CD14-positive monocyte (primary cell): ENCODE data around the gene CYB561A3. TPM values are rescaled to one million over a fixed set of nuclear protein-coding genes. Genes with fewer than 3 reads are reported as not detected.

ENCODE experiments used
- DNase-seq, 3 donors: peaks; one replicate each; pipeline ENCODE4 v3.0.0-alpha.2; 2011 to 2022
- H2AFZ ChIP-seq: 2 replicates; pipeline ENCODE4 v1.6.0; 2012; ENCODE audit warnings: mild to moderate bottlenecking, low read depth, low read length, inconsistent platforms; ENCODE audit not compliant: insufficient read depth, poor library complexity, severe bottlenecking
- H3K27ac ChIP-seq, 2 donors: 1 replicate in 1 of 2; 2 replicates in 1 of 2; pipeline ENCODE4 v1.5.1; 2012 to 2013; ENCODE audit warnings: low read length in 2 of 2, control low read depth in 1 of 2, inconsistent platforms in 1 of 2, low read depth in 1 of 2, mild to moderate bottlenecking in 1 of 2
- H3K27me3 ChIP-seq, 2 donors: one replicate each; pipeline versions ENCODE4 v1.6.0 to v1.6.1; 2011 to 2013; ENCODE audit warnings: low read length in 2 of 2; ENCODE audit not compliant: control insufficient read depth in 2 of 2, insufficient read depth in 2 of 2
- H3K36me3 ChIP-seq, 2 donors: replicated peaks in 1 of 2; 1 replicate in 1 of 2; 2 replicates in 1 of 2; pipeline versions ENCODE4 v1.5.1 to v1.6.1; 2012 to 2013; ENCODE audit warnings: low read length in 2 of 2, control low read depth in 1 of 2, inconsistent platforms in 1 of 2, mild to moderate bottlenecking in 1 of 2; ENCODE audit not compliant: insufficient read depth in 2 of 2, control insufficient read depth in 1 of 2
- H3K4me1 ChIP-seq, 2 donors: 1 replicate in 1 of 2; 2 replicates in 1 of 2; pipeline versions ENCODE4 v1.5.1 to v1.6.1; 2012 to 2013; ENCODE audit warnings: low read length in 2 of 2, control low read depth in 1 of 2, inconsistent platforms in 1 of 2, mild to moderate bottlenecking in 1 of 2, moderate library complexity in 1 of 2; ENCODE audit not compliant: insufficient read depth in 2 of 2, control insufficient read depth in 1 of 2
- H3K4me2 ChIP-seq: replicated peaks from 2 replicates; pipeline ENCODE3; 2012; ENCODE audit warnings: low read length, moderate library complexity, mild to moderate bottlenecking; ENCODE audit not compliant: poor library complexity, severe bottlenecking; ENCODE audit errors: extremely low read depth
- H3K4me3 ChIP-seq, 3 experiments: fragments of 200-600 bp in 1 of 3; sonication (generic) in 1 of 3; replicated peaks in 1 of 3; 1 replicate in 2 of 3; 2 replicates in 1 of 3; pipeline ENCODE4 v1.5.1; 2011 to 2013; ENCODE audit warnings: low read length in 3 of 3, mild to moderate bottlenecking in 3 of 3, control low read depth in 2 of 3, low read depth in 2 of 3, inconsistent platforms in 1 of 3, moderate library complexity in 1 of 3
- H3K79me2 ChIP-seq: 2 replicates; pipeline ENCODE4 v1.6.0; 2012; ENCODE audit warnings: mild to moderate bottlenecking, control low read depth, inconsistent platforms, low read length, moderate library complexity; ENCODE audit not compliant: insufficient read depth
- H3K9ac ChIP-seq: 2 replicates; pipeline ENCODE4 v1.6.0; 2017; ENCODE audit warnings: low read length, mild to moderate bottlenecking; ENCODE audit not compliant: insufficient read depth, poor library complexity, severe bottlenecking
- H3K9me3 ChIP-seq, 2 donors: replicated peaks in 1 of 2; 1 replicate in 1 of 2; 2 replicates in 1 of 2; pipeline versions ENCODE4 v1.5.1 to v1.6.1; 2012 to 2013; ENCODE audit warnings: low read length in 2 of 2, control low read depth in 1 of 2; ENCODE audit not compliant: control insufficient read depth in 1 of 2, insufficient read depth in 1 of 2
- H4K20me1 ChIP-seq: 2 replicates; pipeline ENCODE4 v1.6.0; 2012; ENCODE audit warnings: mild to moderate bottlenecking, low read length, control low read depth, moderate library complexity; ENCODE audit not compliant: insufficient read depth
- H3K27ac Mint-ChIP-seq, 7 donors: one replicate each; pipeline ENCODE4 v1.8.0; 2020; ENCODE audit warnings: mild to moderate bottlenecking in 7 of 7, mixed read lengths in 7 of 7, moderate library complexity in 6 of 7, inconsistent platforms in 2 of 7
- H3K27me3 Mint-ChIP-seq, 3 donors: one replicate each; pipeline ENCODE4 v1.8.0; 2021 to 2022; ENCODE audit warnings: low read depth in 3 of 3, mild to moderate bottlenecking in 3 of 3, mixed read lengths in 3 of 3, moderate library complexity in 3 of 3, inconsistent platforms in 1 of 3
- H3K36me3 Mint-ChIP-seq, 2 donors: one replicate each; pipeline ENCODE4 v1.8.0; 2020; ENCODE audit warnings: mixed read lengths in 2 of 2, inconsistent platforms in 1 of 2, mild to moderate bottlenecking in 1 of 2
- H3K4me1 Mint-ChIP-seq: one replicate; pipeline ENCODE4 v1.8.0; 2020; ENCODE audit warnings: mild to moderate bottlenecking, mixed read lengths
- H3K4me3 Mint-ChIP-seq, 2 donors: one replicate each; pipeline ENCODE4 v1.8.0; 2020; ENCODE audit warnings: mild to moderate bottlenecking in 2 of 2, mixed read lengths in 2 of 2, moderate library complexity in 1 of 2
- H3K9me3 Mint-ChIP-seq, 7 donors: one replicate each; pipeline ENCODE4 v1.8.0; 2020 to 2022; ENCODE audit warnings: mixed read lengths in 7 of 7, mild to moderate bottlenecking in 6 of 7, moderate library complexity in 6 of 7, inconsistent platforms in 2 of 7
- CTCF ChIP-seq: fragments of 200-600 bp; IDR thresholded peaks from one replicate; pipeline ENCODE4 v1.8.0; 2022; ENCODE audit warnings: antibody characterized with exemption, mild to moderate bottlenecking
- WGBS: methylation state at CpG from one replicate; pipeline ENCODE4 v1.1.5; 2013; ENCODE audit warnings: missing lambda C conversion rate; ENCODE audit not compliant: insufficient coverage; 5-methylcytosine and 5-hydroxymethylcytosine counted together
- intact Hi-C, 2 donors: fragments of 100-400 bp; cut with micrococcal nuclease; formaldehyde crosslinking; loops; one replicate each; pipeline versions ENCODE4 v1.15.0 to v1.15.1; 2023
- polyA plus RNA-seq, 3 donors: library from polyadenylated mRNA; depleted of rRNA in 1 of 3; unstranded in 2 of 3; stranded (reverse) in 1 of 3; fragments of 300-500 nt in 2 of 3; fragments of >200 nt in 1 of 3; fragmentation: Illumina TruSeq in 2 of 3; gene quantifications; 1 replicate in 2 of 3; 2 replicates in 1 of 3; pipeline ENCODE4 v1.2.3, GENCODE V29; 2012 to 2021

Gene CYB561A3
- polyA plus RNA-seq, 3 donors, result 79.7 to 112 (median 112) TPM

DNA sequence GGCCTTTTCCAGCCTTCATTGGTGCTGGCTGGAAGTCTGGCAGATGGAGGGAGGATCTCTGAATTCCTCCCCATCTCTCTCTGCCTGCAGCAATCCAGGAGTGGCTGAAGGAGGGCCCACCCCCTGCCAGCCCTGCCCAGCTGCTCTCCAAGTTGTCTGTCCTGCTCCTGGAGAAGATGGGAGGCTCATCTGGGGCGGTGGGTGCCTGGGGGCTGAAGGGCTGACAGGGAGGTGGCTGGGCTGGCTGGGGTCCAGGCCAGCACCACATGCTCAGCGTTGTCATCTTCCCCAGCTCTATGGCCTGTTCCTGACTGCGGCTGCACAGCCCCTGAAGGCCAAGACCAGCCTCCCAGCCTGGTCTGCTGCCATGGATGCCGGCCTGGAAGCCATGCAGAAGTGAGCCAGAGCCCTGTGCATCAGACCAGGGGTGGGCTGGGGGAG is 16.5 kb downstream of the CYB561A3 start:
- Mint-ChIP-seq H3K9me3 (no peaks in the 10 kb centered on the region), H3K4me3 (no peak overlapping the region), H3K27ac (peak overlapping the region in 3 of 7 donors; percentile 53 to 95 (median 66)), H3K36me3 (peaks cover 58 to 67% of the 10 kb centered on the region in 2 donors), H3K4me1 (peaks cover 34% of the 10 kb centered on the region), H3K27me3 (peaks cover 0 to 2% (median 1%) of the 10 kb centered on the region in 3 donors)
- Histone ChIP-seq H3K79me2 (no peaks in the 10 kb centered on the region), H3K27me3 (no peaks in the 10 kb centered on the region), H3K9me3 (no peaks in the 10 kb centered on the region), H2AFZ (no peak overlapping the region), H3K4me2 (no peak overlapping the region), H3K27ac (peak overlapping the region in 1 of 2 donors; percentile 35), H3K4me1 (peaks cover 23 to 29% of the 10 kb centered on the region in 2 donors), H3K36me3 (peaks cover 27 to 59% of the 10 kb centered on the region in 2 donors), H3K9ac (no peak overlapping the region), H3K4me3 (no peak overlapping the region), H4K20me1 (no peaks in the 10 kb centered on the region)
- DNase-seq, result no peak
- WGBS, result 94% methylated on average over 3 of the region's 4 CpGs
- no peak for TF ChIP-seq CTCF
- intact Hi-C loops, result loop anchor here in 1 of 2 donors (5.0 kb wide), 1 partner anchor 183 kb away; the partner anchor contains the start of gene VPS37C

DNA sequence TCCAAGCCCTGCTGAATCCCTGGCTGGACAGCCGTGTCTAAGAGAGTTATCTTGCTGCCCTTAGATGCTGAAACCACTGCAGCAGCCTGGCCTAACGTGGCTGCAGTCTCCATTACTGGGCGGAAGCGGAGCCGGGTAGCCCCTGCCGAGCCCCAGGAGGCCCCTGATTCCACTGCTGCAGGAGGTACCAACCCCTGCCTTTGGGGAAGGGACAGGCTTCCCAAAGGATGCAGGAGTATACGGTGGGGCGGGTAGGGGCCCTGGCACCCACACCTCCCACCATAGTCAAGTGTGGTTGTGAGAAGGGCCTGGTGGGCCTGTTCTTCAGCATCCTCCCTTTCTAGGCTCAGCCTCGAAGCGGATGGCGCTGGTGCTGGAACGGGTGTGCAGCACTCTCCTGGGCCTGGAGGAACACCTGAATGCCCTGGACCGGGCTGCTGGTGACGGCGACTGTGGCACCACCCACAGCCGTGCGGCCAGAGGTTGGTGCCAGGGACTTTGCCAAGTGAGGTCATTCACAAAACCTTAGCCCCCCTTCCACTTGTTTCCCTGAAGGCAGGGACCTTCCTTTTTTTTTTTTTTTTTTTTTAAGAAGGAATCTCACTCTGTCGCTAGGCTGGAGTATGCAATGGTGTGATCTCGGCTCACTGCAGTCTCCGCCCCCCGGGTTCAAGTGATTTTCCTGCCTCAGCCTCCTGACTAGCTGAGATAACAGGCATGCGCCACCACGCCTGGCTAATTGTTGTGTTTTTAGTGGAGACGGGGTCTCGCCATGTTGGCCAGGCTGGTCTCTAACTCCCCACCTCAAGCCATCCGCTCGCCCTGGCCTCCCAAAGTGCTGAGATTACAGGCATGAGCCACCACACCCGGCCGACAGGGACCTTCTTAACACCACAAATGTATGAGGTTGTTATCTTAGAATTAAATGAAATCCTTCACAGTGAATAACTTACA is 17.6 kb downstream of the CYB561A3 start:
- no peak overlapping the region for H3K4me2 ChIP-seq
- Mint-ChIP-seq H3K9me3 (no peaks in the 10 kb centered on the region), H3K27me3 (peaks cover 0 to 2% (median 1%) of the 10 kb centered on the region in 3 donors), H3K27ac (peak overlapping the region in 2 of 7 donors; percentile 19 to 52), H3K36me3 (peaks cover 55 to 63% of the 10 kb centered on the region in 2 donors), H3K4me1 (peaks cover 32% of the 10 kb centered on the region), H3K4me3 (no peak overlapping the region)
- H3K36me3 ChIP-seq, result peaks cover 15 to 48% of the 10 kb centered on the region in 2 donors
- H3K27me3 ChIP-seq, result no peaks in the 10 kb centered on the region
- H4K20me1 ChIP-seq, result no peaks in the 10 kb centered on the region
- H3K9ac ChIP-seq, result no peak overlapping the region
- no peaks in the 10 kb centered on the region for H3K9me3 ChIP-seq
- no peaks in the 10 kb centered on the region for H3K79me2 ChIP-seq
- DNase-seq, result no peak
- no peak overlapping the region for H2AFZ ChIP-seq
- 95% methylated on average over 15 of the region's 29 CpGs for WGBS
- H3K27ac ChIP-seq, result no peak overlapping the region
- intact Hi-C loops, result no loop called here
- no peak overlapping the region for H3K4me3 ChIP-seq
- H3K4me1 ChIP-seq, result peaks cover 20 to 28% of the 10 kb centered on the region in 2 donors
- TF ChIP-seq CTCF, result no peak
